Epithelial cell of esophagus (primary cell): ENCODE measurements around the gene RCC1.
"Not testable (repeated sequence)": the region's sequence is repeated elsewhere in the genome, so short reads cannot be mapped to it uniquely, and the experiment has no call there.

Source experiments
- DNase-seq: peaks from one replicate; pipeline ENCODE4 v3.0.0; 2010; ENCODE audit warnings: low read depth
- H3K4me3 ChIP-seq: 2 replicates; pipeline ENCODE4 v1.5.1; 2011; ENCODE audit warnings: mild to moderate bottlenecking, low read length, control low read depth
- CTCF ChIP-seq: IDR thresholded peaks from 2 replicates; pipeline ENCODE4 v1.5.1; 2011; ENCODE audit warnings: low read depth, mild to moderate bottlenecking, low read length, control low read depth, inconsistent platforms; ENCODE audit not compliant: insufficient read depth; ENCODE audit errors: missing control alignments

Gene RCC1

GRCh38 chr1:28566931-28567330 lies 61.1 kb downstream of the RCC1 start:
- no peak for DNase-seq
- TF ChIP-seq CTCF = no peak
- no peak overlapping the region for H3K4me3 ChIP-seq

GRCh38 chr1:28571911-28572310 lies 66.1 kb downstream of the RCC1 start:
- no peak overlapping the region for H3K4me3 ChIP-seq
- no peak for DNase-seq

GRCh38 chr1:28572891-28573290 lies 67.0 kb downstream of the RCC1 start:
- DNase-seq = peak; percentile 86
- not testable (repeated sequence) for H3K4me3 ChIP-seq

More at GRCh38 chr1:28571911-28572310, 66.1 kb downstream of the RCC1 start:
- no peak for TF ChIP-seq CTCF

GRCh38 chr1:28573564-28573963 lies 67.7 kb downstream of the RCC1 start:
- H3K4me3 ChIP-seq = no peak overlapping the region
- TF ChIP-seq CTCF = no peak
- DNase-seq = no peak

- H3K4me3 ChIP-seq = no peak overlapping the region
- no peak for DNase-seq
- no peak for TF ChIP-seq CTCF
These were observed 71.3 kb downstream of the RCC1 start for GRCh38 chr1:28577052-28577678.

GRCh38 chr1:28577738-28578536 lies 72.1 kb downstream of the RCC1 start:
- H3K4me3 ChIP-seq = no peak overlapping the region
- no peak for TF ChIP-seq CTCF
- no peak for DNase-seq

- H3K4me3 ChIP-seq = no peak overlapping the region
- TF ChIP-seq CTCF = no peak
- DNase-seq = no peak
These were observed 72.9 kb downstream of the RCC1 start for GRCh38 chr1:28578696-28579218.
